Kidney epithelial cell (primary cell): ENCODE results near the gene ATP12A. TPM values are rescaled to one million over a fixed set of nuclear protein-coding genes. Genes with fewer than 3 reads are reported as not detected.

ENCODE experiments used
- DNase-seq: peaks from one replicate; pipeline ENCODE4 v3.0.0-alpha.2; 2010; ENCODE audit warnings: low read depth
- H3K27me3 ChIP-seq: 2 replicates; pipeline ENCODE4 v1.6.0; 2011; ENCODE audit warnings: low read length; ENCODE audit not compliant: control insufficient read depth, insufficient read depth
- H3K36me3 ChIP-seq: 2 replicates; pipeline ENCODE4 v1.5.1; 2011; ENCODE audit warnings: low read length; ENCODE audit not compliant: control insufficient read depth, insufficient read depth
- H3K4me3 ChIP-seq: 2 replicates; pipeline ENCODE4 v1.5.1; 2011; ENCODE audit warnings: low read depth, mild to moderate bottlenecking, control low read depth, low read length
- total RNA-seq: library from RNA; depleted of rRNA; stranded (reverse); fragments of >200 nt; gene quantifications from 2 replicates; pipeline ENCODE4 v1.2.3, GENCODE V29; 2015
- TF ChIP-seq, protein P1 (sequence below): IDR thresholded peaks from 2 replicates; pipeline ENCODE4 v1.5.1; 2011; ENCODE audit warnings: mild to moderate bottlenecking, moderate library complexity, low read length, control low read depth, inconsistent platforms; ENCODE audit not compliant: insufficient read depth, poor library complexity, severe bottlenecking

Gene ATP12A
- total RNA-seq, 1 donor from 2014 or later = 0.04 TPM

DNA sequence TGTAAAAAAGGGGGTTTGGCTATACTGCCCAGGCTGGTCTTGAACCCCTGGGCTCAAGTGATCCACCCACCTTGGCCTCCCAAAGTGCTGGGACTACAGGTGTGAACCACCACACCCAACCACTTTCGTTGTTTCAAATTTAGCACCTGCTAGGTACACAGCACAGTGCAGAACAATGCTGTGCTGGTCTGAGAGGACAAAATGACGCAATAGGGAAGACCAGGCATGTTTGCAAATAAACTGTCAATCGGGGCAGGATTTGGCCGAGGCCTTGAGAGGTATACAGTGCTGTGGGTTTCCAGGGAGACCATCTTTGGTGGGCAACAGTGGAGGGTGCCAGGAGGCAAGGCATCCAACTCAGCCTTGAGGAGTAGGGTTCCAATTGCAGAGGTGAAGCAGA lies 37.0 kb downstream of the ATP12A start:
- Histone ChIP-seq H3K27me3 (no peaks in the 10 kb centered on the region), H3K36me3 (no peaks in the 10 kb centered on the region), H3K4me3 (no peak overlapping the region)
- DNase-seq = no peak
- TF ChIP-seq, protein P1, sequence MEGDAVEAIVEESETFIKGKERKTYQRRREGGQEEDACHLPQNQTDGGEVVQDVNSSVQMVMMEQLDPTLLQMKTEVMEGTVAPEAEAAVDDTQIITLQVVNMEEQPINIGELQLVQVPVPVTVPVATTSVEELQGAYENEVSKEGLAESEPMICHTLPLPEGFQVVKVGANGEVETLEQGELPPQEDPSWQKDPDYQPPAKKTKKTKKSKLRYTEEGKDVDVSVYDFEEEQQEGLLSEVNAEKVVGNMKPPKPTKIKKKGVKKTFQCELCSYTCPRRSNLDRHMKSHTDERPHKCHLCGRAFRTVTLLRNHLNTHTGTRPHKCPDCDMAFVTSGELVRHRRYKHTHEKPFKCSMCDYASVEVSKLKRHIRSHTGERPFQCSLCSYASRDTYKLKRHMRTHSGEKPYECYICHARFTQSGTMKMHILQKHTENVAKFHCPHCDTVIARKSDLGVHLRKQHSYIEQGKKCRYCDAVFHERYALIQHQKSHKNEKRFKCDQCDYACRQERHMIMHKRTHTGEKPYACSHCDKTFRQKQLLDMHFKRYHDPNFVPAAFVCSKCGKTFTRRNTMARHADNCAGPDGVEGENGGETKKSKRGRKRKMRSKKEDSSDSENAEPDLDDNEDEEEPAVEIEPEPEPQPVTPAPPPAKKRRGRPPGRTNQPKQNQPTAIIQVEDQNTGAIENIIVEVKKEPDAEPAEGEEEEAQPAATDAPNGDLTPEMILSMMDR = no peak

DNA sequence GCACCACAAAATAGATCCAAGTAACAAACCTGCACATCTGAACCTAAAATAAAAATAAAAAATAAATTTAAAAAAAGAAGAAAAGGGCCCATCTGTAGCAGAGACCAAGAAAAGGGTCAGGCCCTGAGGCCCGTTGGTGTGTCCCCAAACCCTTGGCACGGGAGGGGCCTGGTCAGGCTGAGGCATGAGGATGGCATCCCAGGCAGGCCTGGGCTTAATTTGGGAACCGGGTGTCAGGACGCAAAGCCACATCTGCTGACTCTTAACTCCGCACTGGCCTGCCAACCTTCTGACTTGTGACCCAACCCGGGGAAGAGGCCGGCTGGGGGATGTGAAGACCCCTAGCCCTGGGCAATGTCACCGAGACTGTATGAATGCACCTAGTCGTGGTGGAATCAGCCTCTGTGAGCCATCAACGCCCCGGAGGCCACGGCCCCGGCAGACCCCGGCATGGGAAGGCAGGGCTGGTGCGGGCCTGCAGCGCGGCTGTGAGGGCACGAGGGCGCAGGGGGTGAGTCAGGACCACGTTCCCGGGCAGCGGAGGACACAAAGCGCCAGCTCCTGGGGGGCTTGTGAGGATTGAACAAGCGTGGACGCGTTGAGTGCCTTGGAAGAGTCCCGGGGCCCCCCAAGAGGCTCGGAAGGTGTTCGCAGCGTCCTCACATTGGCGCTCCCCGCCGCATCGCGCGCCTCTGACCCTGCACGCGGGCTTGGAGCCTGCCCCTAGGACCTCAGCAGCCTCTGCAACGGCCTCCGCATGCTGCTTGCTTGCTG lies 38.2 kb downstream of the ATP12A start:
- TF ChIP-seq, protein P1 = no peak
- Histone ChIP-seq H3K27me3 (no peaks in the 10 kb centered on the region), H3K36me3 (no peaks in the 10 kb centered on the region), H3K4me3 (no peak overlapping the region)
- no peak for DNase-seq

DNA sequence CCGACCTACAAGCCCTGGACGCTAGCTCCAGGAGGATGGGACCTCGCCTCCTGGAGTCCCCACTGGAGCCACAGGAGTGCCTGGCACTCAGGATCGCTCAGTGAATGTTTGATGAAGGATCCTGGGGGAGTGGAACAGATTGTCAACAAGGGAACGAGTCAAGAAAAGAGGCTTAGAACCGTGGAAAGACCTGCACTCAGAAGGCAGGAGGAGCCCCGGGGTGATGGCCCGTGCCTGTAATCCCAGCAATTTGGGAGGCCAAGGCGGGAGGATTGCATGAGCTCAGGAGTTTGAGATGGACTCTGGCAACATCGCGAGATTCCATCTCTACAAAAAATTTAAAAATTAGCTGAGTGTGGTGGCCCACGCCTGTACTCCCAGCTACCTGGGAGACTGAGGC lies 38.9 kb downstream of the ATP12A start:
- no peak for DNase-seq
- no peaks in the 10 kb centered on the region for H3K27me3 ChIP-seq
- TF ChIP-seq, protein P1 = no peak

DNA sequence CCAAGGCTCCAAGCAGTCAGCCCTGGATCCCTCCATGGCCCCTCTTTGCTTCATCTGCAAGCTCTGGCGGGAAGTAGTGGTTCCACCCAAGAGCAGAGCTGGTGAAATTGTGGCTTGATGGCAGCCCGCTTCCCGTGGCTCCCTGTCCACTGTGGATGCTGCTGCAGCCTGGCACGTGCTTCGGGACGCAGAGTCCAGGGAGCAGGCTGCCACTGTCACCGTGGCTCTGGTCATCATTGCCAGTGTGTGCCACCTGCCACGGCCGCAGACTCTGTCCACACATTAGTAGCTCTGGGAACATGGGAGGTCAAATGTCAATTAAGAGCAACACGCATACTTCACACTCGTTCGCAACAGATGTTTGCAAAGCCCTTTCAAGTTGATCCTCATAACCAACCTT lies 43.0 kb downstream of the ATP12A start:
- TF ChIP-seq, protein P1 = no peak
- Histone ChIP-seq H3K27me3 (no peaks in the 10 kb centered on the region), H3K36me3 (no peaks in the 10 kb centered on the region), H3K4me3 (no peak overlapping the region)
- DNase-seq = no peak

More for the DNA sequence above, 38.9 kb downstream of the ATP12A start:
- Histone ChIP-seq H3K36me3 (no peaks in the 10 kb centered on the region), H3K4me3 (no peak overlapping the region)

DNA sequence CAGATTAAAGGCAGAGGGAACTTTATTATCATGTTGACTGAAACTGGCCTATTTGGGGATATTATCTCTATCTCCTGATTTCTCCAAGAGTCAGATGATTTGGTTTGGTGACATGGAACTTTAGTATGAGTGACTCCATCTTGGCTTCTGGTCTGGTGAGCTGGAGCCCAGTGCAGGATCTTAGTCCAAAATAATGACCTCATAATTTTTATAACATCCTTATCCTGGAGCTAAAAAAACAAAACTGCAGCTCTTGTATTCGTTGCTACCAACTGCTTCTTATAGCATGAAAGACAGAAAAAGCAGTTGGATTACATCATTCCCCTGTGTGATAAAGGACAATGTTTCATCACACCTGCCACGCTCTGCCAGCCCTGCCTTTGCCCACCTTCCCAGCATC lies 44.5 kb downstream of the ATP12A start:
- H3K27me3 ChIP-seq = no peaks in the 10 kb centered on the region
- TF ChIP-seq, protein P1 = no peak
- H3K36me3 ChIP-seq = no peaks in the 10 kb centered on the region
- DNase-seq = no peak
- H3K4me3 ChIP-seq = no peak overlapping the region

DNA sequence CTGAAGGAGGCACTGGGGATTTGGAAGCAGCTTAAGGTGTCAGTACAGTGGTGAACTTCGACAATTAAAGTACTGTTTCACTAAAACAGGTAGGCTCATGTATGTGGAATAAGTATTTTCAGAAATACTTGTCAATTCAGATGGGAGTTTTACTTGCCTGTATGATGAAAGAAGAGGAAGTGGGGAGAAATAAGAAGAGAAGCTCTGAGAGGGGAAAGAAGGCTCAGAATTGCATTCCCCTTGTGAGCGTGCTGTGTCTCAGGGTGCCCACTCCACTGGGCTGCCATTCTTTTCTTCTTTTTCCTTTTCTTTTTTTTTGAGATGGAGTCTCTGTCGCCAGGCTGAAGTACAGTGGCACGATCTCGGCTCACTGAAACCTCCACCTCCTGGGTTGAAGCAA lies 45.2 kb downstream of the ATP12A start:
- Histone ChIP-seq H3K4me3 (no peak overlapping the region), H3K36me3 (no peaks in the 10 kb centered on the region), H3K27me3 (no peaks in the 10 kb centered on the region)
- TF ChIP-seq, protein P1 = no peak
- DNase-seq = no peak
